Measurements from ENCODE around the gene RANBP10.

GRCh38 chr16:67714522-67714921 is 91.8 kb downstream of the RANBP10 start:
- TF ChIP-seq GABPA (IDR thresholded peaks at IDR 0.05; ENCODE audit: borderline replicate concordance, insufficient read depth, low read length): no peak
- TF ChIP-seq, protein P1, sequence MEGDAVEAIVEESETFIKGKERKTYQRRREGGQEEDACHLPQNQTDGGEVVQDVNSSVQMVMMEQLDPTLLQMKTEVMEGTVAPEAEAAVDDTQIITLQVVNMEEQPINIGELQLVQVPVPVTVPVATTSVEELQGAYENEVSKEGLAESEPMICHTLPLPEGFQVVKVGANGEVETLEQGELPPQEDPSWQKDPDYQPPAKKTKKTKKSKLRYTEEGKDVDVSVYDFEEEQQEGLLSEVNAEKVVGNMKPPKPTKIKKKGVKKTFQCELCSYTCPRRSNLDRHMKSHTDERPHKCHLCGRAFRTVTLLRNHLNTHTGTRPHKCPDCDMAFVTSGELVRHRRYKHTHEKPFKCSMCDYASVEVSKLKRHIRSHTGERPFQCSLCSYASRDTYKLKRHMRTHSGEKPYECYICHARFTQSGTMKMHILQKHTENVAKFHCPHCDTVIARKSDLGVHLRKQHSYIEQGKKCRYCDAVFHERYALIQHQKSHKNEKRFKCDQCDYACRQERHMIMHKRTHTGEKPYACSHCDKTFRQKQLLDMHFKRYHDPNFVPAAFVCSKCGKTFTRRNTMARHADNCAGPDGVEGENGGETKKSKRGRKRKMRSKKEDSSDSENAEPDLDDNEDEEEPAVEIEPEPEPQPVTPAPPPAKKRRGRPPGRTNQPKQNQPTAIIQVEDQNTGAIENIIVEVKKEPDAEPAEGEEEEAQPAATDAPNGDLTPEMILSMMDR (IDR thresholded peaks at IDR 0.05; ENCODE audit: control extremely low read depth in 1 of 3, insufficient read depth in 1 of 3, low read depth in 1 of 3, low read length in 3 of 3): no peak
- TF ChIP-seq ZNF274 (IDR thresholded peaks at IDR 0.05; ENCODE audit: borderline replicate concordance, extremely low read depth, low read length): no peak
- TF ChIP-seq POLR2A (IDR thresholded peaks at IDR 0.05; ENCODE audit: control extremely low read depth in 1 of 2, low read depth in 2 of 2, low read length in 2 of 2): no peak
- TF ChIP-seq JUND (IDR thresholded peaks at IDR 0.05; ENCODE audit: low read length): no peak
- no peak for TF ChIP-seq YY1 (IDR thresholded peaks at IDR 0.05; ENCODE audit: low read depth, low read length)
- no peak for TF ChIP-seq EZH2 (IDR thresholded peaks at IDR 0.05; ENCODE audit: low read depth, low read length, severe bottlenecking)
- no peak for TF ChIP-seq BCL11A (IDR thresholded peaks at IDR 0.05; ENCODE audit: low read depth in 2 of 2, low read length in 2 of 2)
- no peak for TF ChIP-seq JUN (IDR thresholded peaks at IDR 0.05; ENCODE audit: low read depth, low read length)
- no peak for TF ChIP-seq RNF2 (IDR thresholded peaks at IDR 0.05; ENCODE audit: borderline replicate concordance, low read depth, low read length, missing control alignments, poor library complexity, severe bottlenecking)
- no peak for TF ChIP-seq BRCA1 (IDR thresholded peaks at IDR 0.05; ENCODE audit: low read depth, low read length)
- no peak for TF ChIP-seq EP300 (IDR thresholded peaks at IDR 0.05; ENCODE audit: borderline replicate concordance in 1 of 2, low read depth in 2 of 2, low read length in 2 of 2)
- no peak for TF ChIP-seq TAF1 (IDR thresholded peaks at IDR 0.05; ENCODE audit: low read depth, low read length)
